Cardiac fibroblast (primary cell): ENCODE data around the gene FEZ2.

ENCODE experiments used
- DNase-seq, 2 donors: peaks; one replicate each; pipeline versions ENCODE4 v3.0.0 to v3.0.0-alpha.2; 2010; ENCODE audit warnings: low read depth in 2 of 2
- H3K4me3 ChIP-seq, 2 donors: replicated peaks in 1 of 2; 1 replicate in 1 of 2; 2 replicates in 1 of 2; pipeline ENCODE4 v1.5.1; 2011; ENCODE audit warnings: low read depth in 2 of 2, low read length in 2 of 2, mild to moderate bottlenecking in 2 of 2, moderate library complexity in 1 of 2
- CTCF ChIP-seq: IDR thresholded peaks from one replicate; pipeline ENCODE4 v1.5.1; 2011; ENCODE audit warnings: low read depth, mild to moderate bottlenecking, low read length, inconsistent platforms

FEZ2 gene

GRCh38 chr2:36559221-36559942 lies 38.6 kb downstream of the FEZ2 start:
- no peak overlapping the region for H3K4me3 ChIP-seq
- no peak for DNase-seq
- TF ChIP-seq CTCF: no peak

DNA sequence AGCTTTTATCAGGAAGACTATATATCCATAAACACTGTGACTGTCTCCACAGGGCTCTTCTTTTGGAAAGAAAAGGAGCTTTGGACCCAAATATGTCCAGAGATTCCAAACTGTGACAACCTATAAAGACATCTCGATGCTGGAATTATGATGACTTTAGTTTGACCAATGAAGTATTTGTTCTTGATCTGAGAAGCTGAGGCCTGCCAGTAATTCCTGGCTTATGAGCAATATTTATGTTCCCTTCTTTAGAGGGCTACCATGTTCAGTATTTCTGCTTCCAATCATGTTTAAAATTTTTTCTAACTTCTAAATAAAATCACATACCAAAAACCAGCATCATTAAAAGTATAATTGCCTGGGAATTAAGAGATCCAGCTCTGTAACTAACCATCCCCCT lies 41.1 kb downstream of the FEZ2 start:
- peak; percentile 24 to 87 for DNase-seq
- TF ChIP-seq CTCF: no peak
- H3K4me3 ChIP-seq: no peak overlapping the region

- no peak for DNase-seq
- H3K4me3 ChIP-seq: no peak overlapping the region
- no peak for TF ChIP-seq CTCF
Observed at GRCh38 chr2:36555789-36556188, 42.2 kb downstream of the FEZ2 start.

DNA sequence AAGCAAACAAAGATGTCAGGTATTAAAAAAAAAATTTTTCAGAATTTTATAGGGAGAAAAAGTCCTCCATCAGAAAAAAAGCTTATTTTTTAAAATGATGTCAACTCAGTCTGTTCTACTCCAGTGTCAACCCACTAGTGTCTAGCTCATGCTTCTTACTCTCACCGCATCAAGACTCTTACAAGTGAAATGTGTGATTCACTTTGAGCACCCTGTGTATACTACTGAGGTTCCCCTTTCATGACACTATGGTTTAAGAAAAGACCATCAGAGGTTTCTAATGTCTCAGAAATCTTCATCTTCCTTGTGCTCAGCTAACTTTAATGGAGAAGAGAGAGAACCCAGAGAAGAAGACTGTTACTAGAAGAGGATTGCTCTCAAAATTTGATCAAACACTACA lies 43.4 kb downstream of the FEZ2 start:
- TF ChIP-seq CTCF: no peak
- no peak for DNase-seq
- H3K4me3 ChIP-seq: no peak overlapping the region

GRCh38 chr2:36553683-36554082 lies 44.3 kb downstream of the FEZ2 start:
- no peak overlapping the region for H3K4me3 ChIP-seq
- no peak for DNase-seq
- TF ChIP-seq CTCF: no peak

DNA sequence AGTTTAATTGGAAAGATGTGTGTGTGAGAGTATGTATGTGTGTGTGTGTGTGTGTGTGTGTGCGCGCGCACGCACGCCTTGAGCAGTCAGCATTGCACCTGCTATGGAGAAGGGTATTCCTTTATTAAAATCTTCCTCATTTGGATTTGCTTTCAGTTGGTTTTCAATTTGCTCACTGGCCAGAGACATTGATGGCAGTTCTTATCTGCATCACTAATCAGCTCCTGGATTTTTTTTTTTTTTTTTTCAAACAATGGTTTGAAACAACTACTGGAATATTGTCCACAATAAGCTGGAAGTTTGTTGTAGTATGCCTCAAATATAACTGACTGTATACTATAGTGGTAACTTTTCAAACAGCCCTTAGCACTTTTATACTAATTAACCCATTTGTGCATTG lies 48.0 kb downstream of the FEZ2 start:
- no peak overlapping the region for H3K4me3 ChIP-seq
- TF ChIP-seq CTCF: no peak
- DNase-seq: no peak

DNA sequence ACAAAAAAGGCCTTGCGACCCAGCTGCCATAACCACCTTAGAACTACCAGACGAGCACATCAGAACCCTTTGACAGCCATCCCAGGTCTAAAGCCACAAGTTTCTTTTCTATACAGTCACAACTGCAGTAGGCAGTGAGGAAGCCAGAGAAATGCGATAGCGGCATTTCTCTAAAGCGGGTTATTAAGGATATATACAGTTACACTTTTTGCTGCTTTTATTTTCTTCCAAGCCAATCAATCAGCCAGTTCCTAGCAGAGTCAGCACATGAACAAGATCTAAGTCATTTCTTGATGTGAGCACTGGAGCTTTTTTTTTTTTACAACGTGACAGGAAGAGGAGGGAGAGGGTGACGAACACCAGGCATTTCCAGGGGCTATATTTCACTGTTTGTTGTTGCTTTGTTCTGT lies 48.8 kb downstream of the FEZ2 start:
- DNase-seq: peak; percentile 51 to 70
- H3K4me3 ChIP-seq: no peak overlapping the region
- TF ChIP-seq CTCF: no peak
